HL-60/S4 treated with phorbol 12-myristate 13-acetate at 8.2 ng/mL for 4 days and 3 days (cell line): ENCODE data around the gene PODXL2.
"Not testable (repeated sequence)": the region's sequence is repeated elsewhere in the genome, so short reads cannot be mapped to it uniquely, and the experiment has no call there.

ENCODE experiments used
- in situ Hi-C: fragments of 300-500 bp; cut with MboI; formaldehyde crosslinking; loops from 2 replicates; pipeline ENCODE4 v1.15.0; 2022; ENCODE audit warnings: low sequenced_read_pairs

PODXL2 gene

DNA sequence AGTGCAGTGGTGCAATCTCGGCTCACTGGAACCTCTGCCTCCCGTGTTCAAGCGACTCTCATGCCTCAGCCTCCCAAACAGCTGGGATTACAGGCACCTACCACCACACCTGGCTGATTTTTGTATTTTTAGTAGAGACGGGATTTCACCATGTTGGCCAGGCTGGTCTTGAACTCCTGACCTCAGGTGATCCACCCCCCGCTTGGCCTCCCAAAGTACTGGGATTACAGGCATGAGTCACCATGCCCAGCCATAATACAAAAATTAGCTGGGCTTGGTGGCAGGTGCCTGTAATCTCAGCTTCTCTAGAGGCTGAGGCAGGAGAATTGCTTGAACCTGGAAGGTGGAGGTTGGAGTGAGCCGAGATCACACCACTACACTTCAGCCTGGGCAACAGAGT, 26.0 kb downstream of the PODXL2 start:
- in situ Hi-C loops = not testable (repeated sequence)

DNA sequence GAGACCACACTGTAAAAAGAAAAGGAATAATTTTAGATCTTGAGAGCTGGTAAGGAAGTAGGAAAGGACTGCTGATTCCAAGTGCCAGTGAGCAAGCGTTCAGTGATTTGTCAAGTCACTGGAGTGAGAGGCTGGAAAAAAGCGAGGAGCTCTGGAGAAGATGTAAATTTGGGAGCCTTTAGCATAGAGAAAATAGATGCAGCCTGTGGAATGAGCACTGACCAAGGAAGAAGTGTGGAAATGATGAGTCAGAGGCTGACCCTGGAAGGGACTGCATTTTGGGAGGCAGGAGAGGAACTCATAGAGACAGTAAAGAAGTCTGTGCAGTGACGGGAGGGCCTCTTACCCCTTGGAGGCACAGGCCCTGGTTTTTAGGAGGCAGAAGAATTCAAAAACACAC, 26.7 kb downstream of the PODXL2 start:
- in situ Hi-C loops = no loop called here

DNA sequence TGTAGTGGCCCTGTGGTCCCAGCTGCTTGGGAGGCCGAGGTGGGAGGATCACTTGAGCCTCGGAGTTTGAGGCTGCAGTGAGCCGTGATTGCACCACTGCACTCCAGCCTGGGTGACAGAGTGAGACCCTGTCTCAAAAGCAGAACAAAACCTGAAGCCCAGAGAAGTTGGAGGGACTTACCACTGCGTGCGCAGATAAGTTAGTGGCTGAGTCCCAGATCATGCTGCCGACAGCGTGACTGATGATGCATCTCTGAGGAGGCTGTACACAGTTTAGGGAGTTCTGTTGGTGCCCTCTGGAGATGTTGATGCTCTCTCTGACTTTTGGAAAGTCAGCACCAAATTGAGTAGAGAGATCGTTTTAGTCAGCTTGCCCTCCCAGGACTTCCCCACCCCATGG, 27.9 kb downstream of the PODXL2 start:
- in situ Hi-C loops = no loop called here

DNA sequence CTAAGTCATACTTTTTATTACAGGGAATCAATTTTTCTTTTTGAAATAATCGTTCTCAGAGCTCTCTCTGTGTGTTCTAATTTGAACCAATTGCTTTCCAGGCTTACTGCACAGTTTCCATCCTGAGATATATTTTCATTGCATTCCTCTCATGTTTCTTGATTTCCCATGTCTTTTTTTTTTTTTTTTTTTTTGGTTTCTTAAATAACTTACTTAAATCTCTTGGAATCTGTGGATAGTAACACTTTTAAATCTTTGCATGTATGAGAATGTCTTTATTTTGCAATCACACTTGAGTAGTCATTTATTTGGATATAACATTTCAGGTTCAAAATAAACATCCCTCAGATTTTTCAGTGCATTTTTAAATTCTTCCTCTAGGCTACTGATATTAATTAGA, 29.2 kb downstream of the PODXL2 start:
- in situ Hi-C loops = no loop called here

DNA sequence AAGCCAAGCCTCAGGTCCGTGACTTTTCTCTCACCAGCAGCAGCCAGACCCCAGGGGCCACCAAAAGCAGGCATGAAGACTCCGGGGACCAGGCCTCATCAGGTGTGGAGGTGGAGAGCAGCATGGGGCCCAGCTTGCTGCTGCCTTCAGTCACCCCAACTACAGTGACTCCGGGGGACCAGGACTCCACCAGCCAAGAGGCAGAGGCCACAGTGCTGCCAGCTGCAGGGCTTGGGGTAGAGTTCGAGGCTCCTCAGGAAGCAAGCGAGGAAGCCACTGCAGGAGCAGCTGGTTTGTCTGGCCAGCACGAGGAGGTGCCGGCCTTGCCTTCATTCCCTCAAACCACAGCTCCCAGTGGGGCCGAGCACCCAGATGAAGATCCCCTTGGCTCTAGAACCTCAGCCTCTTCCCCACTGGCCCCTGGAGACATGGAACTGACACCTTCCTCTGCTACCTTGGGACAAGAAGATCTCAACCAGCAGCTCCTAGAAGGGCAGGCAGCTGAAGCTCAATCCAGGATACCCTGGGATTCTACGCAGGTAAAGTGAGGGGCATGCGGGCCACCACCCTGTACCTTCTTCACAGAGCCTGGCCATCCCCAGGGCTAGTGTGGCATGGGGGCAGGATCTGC, 31.8 kb downstream of the PODXL2 start:
- in situ Hi-C loops = no loop called here

DNA sequence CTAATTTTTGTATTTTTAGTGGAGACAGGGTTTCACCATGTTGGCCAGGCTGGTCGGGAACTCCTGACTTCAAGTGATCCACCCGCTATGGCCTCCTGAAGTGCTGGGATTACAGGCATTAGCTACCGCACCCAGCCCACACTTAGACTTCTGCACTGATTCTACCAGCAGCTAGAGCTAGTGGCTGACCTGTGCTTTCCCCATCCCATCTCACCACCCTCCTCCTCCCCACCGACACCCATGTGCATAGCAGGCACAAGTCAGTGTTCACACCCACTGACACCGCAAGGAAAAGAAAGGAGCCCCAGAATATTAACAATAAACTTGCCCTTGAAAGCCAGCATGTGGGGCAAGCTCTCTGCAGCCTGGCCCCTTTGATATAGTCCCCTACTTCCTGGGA, 32.6 kb downstream of the PODXL2 start:
- in situ Hi-C loops = no loop called here

DNA sequence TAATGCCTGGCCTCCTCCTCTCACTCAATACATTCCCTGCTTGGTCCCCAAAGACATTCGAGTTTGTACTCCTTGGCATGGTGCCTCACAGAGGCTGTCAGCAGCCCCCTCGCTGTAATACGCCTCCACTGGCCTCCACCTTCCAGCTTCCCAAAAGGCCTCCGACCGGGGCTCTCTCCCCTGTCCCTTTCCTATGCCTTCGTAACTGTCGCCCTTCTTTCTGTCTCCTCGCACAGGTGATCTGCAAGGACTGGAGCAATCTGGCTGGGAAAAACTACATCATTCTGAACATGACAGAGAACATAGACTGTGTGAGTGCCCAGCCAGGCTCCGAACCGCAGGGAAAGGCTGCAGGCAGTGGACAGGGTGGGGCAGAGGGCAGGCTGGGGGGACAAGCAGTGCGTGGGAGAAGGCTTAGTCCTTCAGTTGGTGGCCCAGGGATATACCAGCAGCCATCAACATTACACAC, 33.0 kb downstream of the PODXL2 start:
- in situ Hi-C loops = no loop called here

DNA sequence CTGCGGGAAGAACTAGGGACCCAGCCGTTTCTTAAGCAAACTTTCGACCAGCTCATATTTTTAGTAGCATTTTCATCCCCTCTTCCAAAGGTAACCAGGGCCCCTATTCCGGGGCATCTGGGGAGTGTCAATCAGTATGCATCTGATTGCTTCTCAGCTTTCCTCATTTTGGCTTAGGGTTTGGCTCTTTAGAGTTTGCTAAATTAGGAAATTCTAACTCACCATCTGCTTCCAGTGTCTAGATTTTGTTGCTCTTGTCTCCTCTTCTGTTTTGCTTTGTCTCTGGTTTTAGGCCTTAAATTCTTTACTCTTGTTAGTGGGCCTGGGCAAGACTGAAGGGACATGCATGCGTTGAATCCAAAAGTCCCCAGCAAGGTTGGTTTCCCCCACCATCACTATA, 34.2 kb downstream of the PODXL2 start:
- in situ Hi-C loops = no loop called here

DNA sequence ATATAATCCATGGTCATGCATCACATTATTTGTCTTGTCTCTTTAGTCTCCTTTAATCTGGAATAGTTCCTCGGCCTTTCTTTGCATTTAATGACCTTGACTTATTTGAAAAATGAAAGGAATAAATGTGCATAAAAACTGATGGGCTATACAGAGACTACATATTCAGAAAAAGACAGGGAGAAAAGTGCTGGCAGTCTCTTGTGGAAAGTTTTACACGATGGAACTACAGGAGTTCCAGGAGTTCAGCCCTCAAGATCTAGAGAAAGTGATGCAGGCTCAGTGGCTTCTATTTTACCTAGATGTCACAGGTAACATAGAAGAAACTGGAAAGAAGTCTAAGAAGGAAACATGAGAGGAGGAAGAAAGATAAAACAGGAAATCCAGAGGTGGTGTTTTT, 36.2 kb downstream of the PODXL2 start:
- in situ Hi-C loops = no loop called here

DNA sequence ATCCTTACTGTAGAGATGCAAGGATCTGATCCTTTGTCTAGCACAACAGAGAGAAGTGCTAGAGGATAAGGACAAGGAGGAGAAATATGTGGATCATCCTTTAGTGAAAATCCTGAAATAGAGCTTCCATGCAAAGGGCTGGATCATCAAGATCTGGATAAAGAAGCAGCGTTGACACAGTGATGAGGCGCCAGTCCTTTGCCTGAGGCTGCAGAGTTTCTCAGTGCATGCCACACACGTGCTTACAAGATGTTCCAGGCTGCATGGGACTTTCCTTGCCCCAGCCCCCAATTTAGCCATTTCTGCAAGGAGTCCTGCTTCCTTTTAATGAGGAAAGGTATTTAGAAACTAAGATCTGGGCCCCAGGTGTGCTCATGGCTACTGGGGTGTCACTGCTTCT, 36.6 kb downstream of the PODXL2 start:
- in situ Hi-C loops = no loop called here

DNA sequence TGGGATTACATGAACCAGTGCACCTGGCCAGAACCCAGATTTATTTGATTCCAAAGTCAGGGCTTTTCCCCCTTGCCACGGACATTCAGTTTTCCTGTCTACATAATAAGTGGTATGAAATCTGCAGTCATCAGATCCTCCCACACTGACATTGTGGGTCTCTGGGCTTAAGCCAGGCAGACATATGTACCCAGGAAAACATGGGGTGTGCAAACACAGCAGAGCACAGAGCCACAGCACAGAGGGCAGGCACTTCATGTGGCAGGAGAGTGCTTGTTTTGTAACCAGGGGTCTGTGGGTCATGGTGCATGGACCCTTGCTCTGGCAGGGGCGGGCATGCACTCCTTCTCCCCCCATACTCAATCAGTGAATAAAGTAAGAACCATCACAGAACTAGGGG, 37.7 kb downstream of the PODXL2 start:
- in situ Hi-C loops = no loop called here

DNA sequence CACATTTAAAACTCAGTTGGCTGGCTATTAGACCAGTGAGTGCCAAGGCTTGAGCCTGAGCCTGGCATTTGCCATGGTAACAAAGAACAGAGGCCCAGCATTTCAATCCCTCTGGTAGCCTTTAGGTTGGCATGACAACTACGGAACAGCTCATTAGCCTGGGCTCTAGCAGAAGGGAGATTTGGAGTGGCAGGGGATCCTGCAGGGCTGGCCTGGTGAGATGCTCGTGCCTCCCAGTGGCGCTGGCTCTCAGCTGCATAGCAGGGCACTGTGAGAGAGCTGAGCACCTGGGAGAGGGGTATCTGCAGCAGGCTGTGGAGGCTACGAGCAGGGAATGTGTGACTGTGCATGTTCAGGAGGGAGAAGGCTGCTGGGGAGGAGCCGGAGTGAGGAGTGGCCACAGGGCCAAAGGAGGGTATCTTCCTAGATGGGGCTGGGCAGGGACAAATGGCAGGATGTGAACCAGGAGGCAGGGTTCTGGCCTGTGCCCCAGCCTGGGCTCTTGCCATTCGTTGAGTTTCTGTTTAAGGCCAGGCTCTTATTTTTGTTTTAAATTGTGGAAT, 38.2 kb downstream of the PODXL2 start:
- in situ Hi-C loops = no loop called here

DNA sequence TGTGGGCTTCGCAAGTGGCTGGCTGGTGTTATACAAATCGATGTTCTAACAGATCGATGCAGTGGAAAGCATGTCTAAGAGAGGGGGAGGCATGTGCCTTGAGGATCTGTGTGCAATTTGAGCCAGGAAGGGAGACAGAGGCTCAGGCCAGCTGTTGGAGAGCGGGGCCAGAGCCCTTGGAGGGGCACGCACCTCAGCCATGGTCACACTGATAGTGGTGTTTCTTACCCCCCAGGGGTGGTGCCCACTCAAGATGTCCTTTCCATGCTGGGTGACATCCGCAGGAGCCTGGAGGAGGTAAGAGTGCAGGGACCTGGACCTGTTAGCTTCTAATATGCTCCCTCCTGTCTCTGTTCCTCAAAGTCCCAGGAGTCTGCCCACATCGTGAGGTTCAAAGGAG, 39.9 kb downstream of the PODXL2 start:
- in situ Hi-C loops = no loop called here

DNA sequence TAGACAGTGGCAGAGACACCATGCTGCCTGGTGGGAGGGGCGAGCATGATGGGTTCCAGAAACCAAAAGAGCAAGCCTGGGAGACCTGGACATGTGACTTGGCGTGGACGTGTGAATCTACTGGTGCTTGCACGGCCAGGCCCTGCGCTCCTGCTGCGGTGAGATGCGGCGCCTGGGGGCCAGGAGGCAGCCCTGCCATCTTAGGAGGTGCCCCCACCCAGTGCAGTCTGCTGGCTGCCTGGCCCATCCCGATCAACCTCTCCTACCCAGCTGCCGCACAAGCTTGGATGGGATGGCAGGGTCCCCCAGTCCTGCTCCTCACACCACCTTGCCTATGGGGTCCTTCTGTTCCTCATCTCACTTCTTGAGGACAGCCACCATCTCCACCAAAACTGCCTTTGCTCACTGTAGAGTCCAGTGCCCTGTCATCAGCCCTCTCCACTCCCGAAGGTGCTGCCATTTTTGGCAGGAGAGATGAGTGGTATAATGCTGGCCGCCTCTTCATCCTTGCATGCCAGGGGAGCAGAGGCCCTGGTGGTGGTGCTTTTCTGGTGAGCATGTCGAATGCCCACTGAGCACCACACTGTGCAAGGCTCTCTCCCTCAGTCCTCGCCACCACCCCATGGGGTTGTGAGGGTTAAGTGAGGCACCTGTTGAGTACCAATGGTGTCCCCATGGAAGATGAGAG, 40.7 kb downstream of the PODXL2 start:
- in situ Hi-C loops = no loop called here

DNA sequence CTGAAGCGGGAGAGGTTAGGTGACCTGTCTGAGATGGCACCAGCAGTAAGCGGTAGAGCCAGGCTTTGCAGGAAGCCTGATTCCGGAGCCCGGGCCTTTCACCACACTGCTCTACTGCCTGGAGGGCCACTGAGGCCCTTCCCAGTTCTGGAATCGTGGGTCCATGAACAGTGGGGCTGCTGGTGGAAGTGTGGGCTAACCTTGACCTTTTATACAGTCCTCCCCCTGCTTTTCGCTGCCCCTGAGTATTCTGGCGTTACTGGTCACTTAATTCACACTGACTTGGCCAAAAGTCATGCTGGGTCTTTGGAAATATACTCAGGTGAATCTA, 41.2 kb downstream of the PODXL2 start:
- in situ Hi-C loops = no loop called here

DNA sequence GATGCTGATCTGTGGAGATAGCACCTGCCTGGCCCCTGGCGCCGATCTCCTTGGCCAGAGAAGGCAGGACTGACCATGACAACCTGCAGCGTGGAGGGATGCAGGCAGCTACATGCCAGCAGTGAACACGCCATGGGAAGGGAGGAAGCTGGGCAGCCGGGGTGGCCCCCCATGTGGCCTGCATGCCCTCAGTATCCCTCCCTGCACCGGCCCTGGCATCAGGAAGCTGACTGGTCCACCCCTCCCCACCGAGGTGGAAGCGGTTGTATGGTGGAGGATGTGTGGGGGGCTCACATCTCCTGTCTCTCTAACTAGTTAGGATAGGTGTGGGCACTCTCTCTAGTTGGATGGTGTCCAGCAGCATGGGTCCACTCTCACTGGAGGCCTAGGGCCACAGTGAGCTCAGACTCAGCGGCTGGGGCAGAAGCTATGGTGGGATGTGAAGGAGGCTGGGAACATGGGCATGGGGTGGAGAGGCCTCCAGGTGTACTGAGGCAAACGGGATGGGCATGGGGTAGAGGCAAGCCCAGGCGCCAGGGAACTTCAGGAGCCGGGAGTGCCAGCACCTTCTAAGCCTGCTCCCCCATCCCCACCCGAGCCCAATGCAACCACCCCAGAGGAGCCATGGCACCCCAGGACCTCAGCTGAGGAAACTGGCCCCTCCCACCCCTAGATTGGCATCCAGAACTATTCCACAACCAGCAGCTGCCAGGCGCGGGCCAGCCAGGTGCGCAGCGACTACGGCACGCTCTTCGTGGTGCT, 42.0 kb downstream of the PODXL2 start:
- in situ Hi-C loops = no loop called here

DNA sequence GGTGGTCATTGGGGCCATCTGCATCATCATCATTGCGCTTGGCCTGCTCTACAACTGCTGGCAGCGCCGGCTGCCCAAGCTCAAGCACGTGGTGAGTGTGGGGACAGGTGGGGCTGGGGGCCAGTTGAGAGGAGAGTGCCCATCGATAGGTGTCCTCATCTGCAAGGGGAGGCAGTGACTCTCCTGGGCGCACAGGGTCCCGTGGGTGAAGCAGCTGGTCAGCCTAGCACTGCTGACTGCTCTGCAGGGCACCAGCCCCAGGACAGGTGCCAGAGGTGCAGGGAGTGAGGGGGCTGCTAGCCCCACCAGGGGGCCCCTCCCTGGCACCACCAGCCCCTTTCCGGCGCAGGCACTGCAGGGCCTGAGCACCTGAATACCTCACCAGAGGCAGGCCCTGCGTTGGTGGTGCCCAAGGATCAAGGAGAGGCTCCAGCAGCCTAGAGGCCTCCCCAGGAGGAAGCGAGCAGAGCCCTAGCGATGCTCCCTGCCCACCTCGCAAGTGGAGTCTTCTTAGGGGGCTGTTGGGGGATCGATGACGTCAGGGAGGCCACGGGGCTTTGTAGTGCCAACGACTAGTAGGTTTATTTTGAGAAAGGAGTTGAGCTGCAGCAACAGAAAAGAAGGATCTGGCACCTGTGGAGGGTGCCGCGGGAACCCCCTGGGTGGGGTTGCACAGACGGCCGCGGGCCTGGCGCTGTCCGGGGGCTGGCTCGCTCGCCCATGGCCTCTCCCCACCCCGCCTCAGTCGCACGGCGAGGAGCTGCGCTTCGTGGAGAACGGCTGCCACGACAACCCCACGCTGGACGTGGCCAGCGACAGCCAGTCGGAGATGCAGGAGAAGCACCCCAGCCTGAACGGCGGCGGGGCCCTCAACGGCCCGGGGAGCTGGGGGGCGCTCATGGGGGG, 42.8 kb downstream of the PODXL2 start:
- in situ Hi-C loops = no loop called here

DNA sequence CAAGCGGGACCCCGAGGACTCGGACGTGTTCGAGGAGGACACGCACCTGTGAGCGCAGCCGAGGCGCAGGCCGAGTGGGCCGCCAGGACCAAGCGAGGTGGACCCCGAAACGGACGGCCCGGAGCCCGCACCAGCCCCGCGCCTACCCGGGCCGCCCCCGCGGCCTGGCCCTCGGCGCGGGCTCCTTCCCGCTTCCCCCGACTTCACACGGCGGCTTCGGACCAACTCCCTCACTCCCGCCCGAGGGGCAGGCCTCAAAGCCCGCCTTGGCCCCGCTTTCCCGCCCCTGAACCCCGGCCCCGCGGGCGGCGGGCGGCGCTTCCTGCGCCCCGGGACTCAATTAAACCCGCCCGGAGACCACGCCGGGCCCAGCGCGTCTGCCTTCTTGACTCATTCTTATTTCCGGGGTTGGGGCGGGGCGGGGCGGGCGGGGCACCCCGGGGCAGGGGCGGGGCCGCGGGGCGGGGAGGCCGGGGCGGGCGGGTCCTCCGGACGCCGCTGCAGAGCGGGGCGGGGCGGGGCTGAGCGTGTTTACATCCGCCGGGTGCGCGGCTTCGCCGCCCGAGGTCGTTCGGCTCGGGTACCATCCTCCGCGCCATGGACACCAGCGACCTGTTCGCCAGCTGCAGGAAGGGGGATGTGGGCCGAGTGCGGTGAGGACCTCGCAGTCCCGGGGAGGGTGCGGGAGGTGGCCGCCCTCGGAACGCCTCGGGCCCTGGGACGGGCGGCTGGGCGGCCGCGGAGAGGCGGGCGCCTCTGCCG, 43.6 kb downstream of the PODXL2 start, which contains the start of gene ABTB1:
TSS of gene ABTB1 (plus strand) at position 524 of the 762 bp plus-strand sequence. CDS start at position 598, 74 bp downstream.
- in situ Hi-C loops = no loop called here

DNA sequence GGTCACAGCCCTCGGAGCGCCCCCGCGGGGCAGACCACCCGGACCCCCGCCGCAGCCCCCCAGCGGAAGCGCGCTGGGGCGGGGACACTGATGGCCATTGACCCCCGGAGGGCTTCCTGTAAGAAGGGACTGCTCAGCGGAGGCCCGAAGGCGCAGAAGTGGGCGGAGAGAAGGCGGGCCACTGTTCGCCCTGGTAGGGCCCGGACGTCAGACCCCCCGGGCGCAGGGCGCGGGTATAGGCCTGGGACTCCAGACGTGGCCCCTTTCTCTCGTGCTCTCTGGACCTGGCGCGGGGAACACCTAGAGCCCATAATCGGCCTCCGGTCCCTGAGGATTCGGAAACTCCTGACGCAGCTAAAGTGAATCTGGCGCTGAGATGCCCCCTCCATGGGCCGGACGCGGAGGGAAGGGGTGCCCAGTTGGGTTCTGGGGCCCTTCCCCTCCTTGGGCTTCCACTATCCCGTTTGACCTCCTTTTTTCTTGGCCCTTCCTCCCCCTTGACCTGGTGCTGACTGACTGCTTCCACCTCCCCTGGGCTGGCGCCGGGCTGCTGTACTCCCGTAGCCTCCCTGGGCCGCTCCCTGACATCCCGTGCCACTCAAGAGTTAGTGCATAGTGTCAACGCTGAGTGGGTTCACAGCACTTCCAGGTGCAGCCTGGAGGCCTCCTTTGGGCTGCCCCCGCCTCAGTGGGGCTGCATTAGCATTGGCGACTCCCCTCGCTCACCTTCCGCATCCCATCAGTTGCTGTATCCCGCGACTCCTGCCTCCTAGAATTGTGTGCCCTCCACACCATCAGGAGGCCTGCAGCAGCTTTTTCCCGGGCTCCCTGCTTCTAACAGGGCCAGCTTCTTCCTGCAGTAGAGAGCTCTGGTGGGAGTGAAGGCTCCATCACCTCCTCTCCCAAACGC, 44.5 kb downstream of the PODXL2 start:
- in situ Hi-C loops = no loop called here
